ENCODE measurements around the gene AMPD3.

Gene AMPD3

GRCh38 chr11:10543782-10544181 is 88.7 kb downstream of the AMPD3 start:
- DNase-seq = no peak

GRCh38 chr11:10544491-10545465 is 89.7 kb downstream of the AMPD3 start:
- no peak for DNase-seq

- DNase-seq = no peak
Measured at GRCh38 chr11:10550503-10551289, 95.6 kb downstream of the AMPD3 start.

- DNase-seq = no peak
Measured at GRCh38 chr11:10551290-10551592, 96.2 kb downstream of the AMPD3 start.

- DNase-seq = no peak
Measured at GRCh38 chr11:10551845-10552352, 96.8 kb downstream of the AMPD3 start.

GRCh38 chr11:10556590-10556989 is 101.5 kb downstream of the AMPD3 start:
- no peak for DNase-seq
